Activated CD4-positive, alpha-beta T cell treated with anti-CD3 and anti-CD28 coated beads, Interleukin-2, amount 10 ng/mL, durations not matched to agents 7 days and 5 days (primary cell): ENCODE results near the gene PTPRM. TPM values are rescaled to one million over a fixed set of nuclear protein-coding genes. Genes with fewer than 3 reads are reported as not detected.

ENCODE experiments used
- CTCF ChIA-PET: fragments of 350-600 bp; sonication (Branson Sonifier 250); formaldehyde crosslinking; loops from one replicate; lab custom pipeline; 2021; ENCODE audit warnings: antibody characterized with exemption; lab: Charles Lee
- POLR2A ChIA-PET: fragments of 350-600 bp; sonication (Branson Sonifier 250); formaldehyde crosslinking; loops from one replicate; lab custom pipeline; 2021; ENCODE audit warnings: antibody characterized with exemption; lab: Charles Lee
- DNase-seq: peaks from one replicate; pipeline ENCODE4 v3.0.0-alpha.2; 2020
- H3K27ac Mint-ChIP-seq: one replicate; pipeline ENCODE4 v1.8.0; 2021; ENCODE audit warnings: mild to moderate bottlenecking, moderate library complexity, mixed read lengths
- H3K27me3 Mint-ChIP-seq: one replicate; pipeline ENCODE4 v1.8.0; 2021; ENCODE audit warnings: mixed read lengths
- H3K36me3 Mint-ChIP-seq: one replicate; pipeline ENCODE4 v1.8.0; 2021; ENCODE audit warnings: low read depth, mixed read lengths
- H3K4me1 Mint-ChIP-seq: one replicate; pipeline ENCODE4 v1.8.0; 2021; ENCODE audit warnings: mixed read lengths
- H3K4me3 Mint-ChIP-seq: one replicate; pipeline ENCODE4 v1.8.0; 2021; ENCODE audit warnings: mild to moderate bottlenecking, moderate library complexity, mixed read lengths
- H3K9me3 Mint-ChIP-seq: one replicate; pipeline ENCODE4 v1.8.0; 2021; ENCODE audit warnings: mixed read lengths
- total RNA-seq, 2 experiments: library from RNA; stranded (reverse); gene quantifications; one replicate each; pipeline ENCODE4 v1.2.3, GENCODE V29; 2021

Gene PTPRM
- total RNA-seq, 2 experiments from 2014 or later: 5.1 to 10.5 TPM

DNA sequence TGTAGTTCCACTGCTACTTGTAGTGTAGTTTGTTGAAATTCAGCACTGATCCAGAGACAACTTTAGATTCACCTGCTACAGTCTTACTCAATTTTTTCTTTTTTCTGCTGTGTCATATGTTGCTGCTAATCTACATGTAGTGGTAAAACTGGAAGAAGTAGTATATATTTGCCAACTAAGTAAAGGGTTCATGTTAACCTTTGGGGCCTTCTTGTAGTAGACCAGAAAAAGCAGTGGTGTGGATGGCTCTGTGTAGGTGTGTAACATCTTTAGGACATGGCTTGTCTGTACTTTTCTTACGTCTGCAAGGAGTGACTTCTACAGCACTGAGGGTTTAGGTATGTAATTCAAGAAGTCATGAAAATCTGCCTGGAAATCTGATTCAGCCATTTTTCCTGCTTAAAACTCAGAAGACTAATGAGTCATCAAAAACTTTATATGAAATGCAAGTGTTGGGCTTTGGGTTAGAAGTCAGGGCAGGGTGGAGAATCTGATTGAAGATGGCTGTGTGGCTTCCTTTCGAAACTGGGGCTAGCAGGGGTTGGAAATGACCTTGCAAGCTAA, 8.4 kb downstream of the PTPRM start:
- H3K27ac Mint-ChIP-seq: no peak overlapping the region
- POLR2A ChIA-PET: no interaction called here
- DNase-seq: no peak
- no peaks in the 10 kb centered on the region for H3K9me3 Mint-ChIP-seq
- no peaks in the 10 kb centered on the region for H3K36me3 Mint-ChIP-seq
- peaks cover 5% of the 10 kb centered on the region for H3K4me1 Mint-ChIP-seq
- peaks cover 10% of the 10 kb centered on the region for H3K27me3 Mint-ChIP-seq
- CTCF ChIA-PET: no interaction called here
- H3K4me3 Mint-ChIP-seq: no peak overlapping the region

DNA sequence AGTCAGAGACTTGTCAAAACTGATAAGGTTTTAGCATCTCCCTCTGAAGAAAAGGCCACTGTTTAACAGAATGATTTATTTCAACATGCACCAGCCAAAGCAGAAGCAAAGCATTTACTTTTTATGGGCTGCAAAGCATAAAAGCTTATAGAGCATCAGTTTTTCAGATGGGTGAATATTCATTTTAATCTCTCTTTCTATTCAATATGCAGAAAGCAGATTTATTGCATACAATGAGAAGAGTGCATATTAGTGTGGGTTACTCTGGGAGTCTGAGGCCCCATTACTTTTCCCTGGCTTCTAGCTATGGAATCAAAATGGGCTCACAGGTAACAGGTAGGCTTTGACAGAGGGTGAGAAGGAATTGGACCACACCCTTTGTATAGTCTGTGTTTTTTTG, 9.0 kb downstream of the PTPRM start:
- H3K27me3 Mint-ChIP-seq: peaks cover 6% of the 10 kb centered on the region
- ChIA-PET POLR2A (no interaction called here), CTCF (no interaction called here)
- peaks cover 5% of the 10 kb centered on the region for H3K4me1 Mint-ChIP-seq
- H3K9me3 Mint-ChIP-seq: no peaks in the 10 kb centered on the region
- H3K4me3 Mint-ChIP-seq: no peak overlapping the region
- H3K27ac Mint-ChIP-seq: no peak overlapping the region
- no peak for DNase-seq
- H3K36me3 Mint-ChIP-seq: no peaks in the 10 kb centered on the region

DNA sequence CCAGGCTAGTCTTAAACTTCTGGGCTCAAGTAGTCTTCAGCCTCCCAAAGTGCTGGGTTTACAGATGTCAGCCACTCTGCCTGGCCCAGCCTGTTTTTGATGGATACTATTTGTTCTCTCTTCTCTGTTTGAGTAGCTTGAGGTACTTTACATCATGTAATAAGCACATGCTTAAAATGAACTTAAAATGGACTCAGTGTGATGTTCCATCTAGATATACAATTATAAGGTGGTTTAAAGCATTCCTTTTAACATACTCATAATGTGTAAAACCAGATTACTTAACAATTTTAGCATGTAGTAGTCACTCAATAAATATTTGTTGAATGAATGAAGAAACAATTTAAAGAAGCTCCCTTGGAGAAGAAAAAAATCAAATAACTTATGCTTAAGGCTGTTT, 9.6 kb downstream of the PTPRM start:
- Mint-ChIP-seq H3K4me1 (peaks cover 5% of the 10 kb centered on the region), H3K9me3 (no peaks in the 10 kb centered on the region), H3K27ac (no peak overlapping the region), H3K27me3 (peaks cover 5% of the 10 kb centered on the region), H3K36me3 (no peaks in the 10 kb centered on the region), H3K4me3 (no peak overlapping the region)
- no peak for DNase-seq
- ChIA-PET CTCF (no interaction called here), POLR2A (no interaction called here)

- CTCF ChIA-PET: no interaction called here
- POLR2A ChIA-PET: no interaction called here
- Mint-ChIP-seq H3K4me1 (peaks cover 4% of the 10 kb centered on the region), H3K36me3 (no peaks in the 10 kb centered on the region), H3K27ac (no peak overlapping the region), H3K4me3 (no peak overlapping the region), H3K9me3 (no peaks in the 10 kb centered on the region), H3K27me3 (peaks cover 4% of the 10 kb centered on the region)
- DNase-seq: no peak
These were observed 10.6 kb downstream of the PTPRM start for GRCh38 chr18:7577706-7578105.

DNA sequence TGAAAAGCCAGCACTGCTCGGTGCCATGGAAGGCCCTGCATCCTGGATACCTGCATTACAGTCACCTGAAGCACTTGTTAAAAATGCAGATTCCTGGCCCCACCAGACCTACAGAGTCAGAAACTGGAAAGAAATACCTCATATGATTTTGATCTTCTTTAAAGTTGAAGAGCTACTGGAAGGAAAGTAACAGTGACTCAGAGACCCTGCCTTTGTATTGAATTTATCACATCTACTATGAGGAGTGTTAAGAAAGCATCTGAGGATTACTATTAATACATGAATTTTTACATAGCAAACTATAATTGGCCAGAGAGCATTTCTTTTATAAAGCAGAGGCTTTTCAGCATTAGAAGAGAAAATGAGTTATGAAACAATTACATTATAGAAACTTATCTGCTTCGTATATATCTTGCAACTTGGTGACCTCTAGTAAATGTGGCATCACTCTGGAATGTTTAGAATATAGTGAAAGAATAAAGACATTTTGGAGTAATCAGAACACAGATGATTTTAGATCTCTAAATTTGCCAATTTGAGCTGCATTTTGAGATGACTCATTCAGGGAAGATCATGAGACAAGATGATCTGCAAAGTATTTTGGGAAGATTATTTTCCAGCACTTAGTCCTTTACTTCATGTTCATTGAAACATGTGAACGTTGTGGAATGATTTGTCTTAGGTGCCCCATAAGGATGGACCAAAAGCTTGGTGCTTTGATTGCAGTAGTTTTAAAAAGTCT, 12.2 kb downstream of the PTPRM start:
- no peaks in the 10 kb centered on the region for H3K36me3 Mint-ChIP-seq
- ChIA-PET POLR2A (no interaction called here), CTCF (interaction anchor here (0.8 kb wide), 1 partner anchor 12 kb away, joined by 4 read pairs; the partner anchor contains the start of gene PTPRM)
- no peaks in the 10 kb centered on the region for H3K27me3 Mint-ChIP-seq
- H3K27ac Mint-ChIP-seq: no peak overlapping the region
- no peaks in the 10 kb centered on the region for H3K9me3 Mint-ChIP-seq
- DNase-seq: no peak
- H3K4me3 Mint-ChIP-seq: no peak overlapping the region
- no peaks in the 10 kb centered on the region for H3K4me1 Mint-ChIP-seq

- CTCF ChIA-PET: interaction anchor here (0.8 kb wide), 1 partner anchor 13 kb away, joined by 4 read pairs; the partner anchor contains the start of gene PTPRM
- DNase-seq: no peak
- Mint-ChIP-seq H3K4me3 (no peak overlapping the region), H3K27ac (no peak overlapping the region), H3K9me3 (no peaks in the 10 kb centered on the region), H3K27me3 (no peaks in the 10 kb centered on the region), H3K4me1 (no peaks in the 10 kb centered on the region), H3K36me3 (no peaks in the 10 kb centered on the region)
- POLR2A ChIA-PET: no interaction called here
These were observed 12.9 kb downstream of the PTPRM start for GRCh38 chr18:7579918-7580542.

- H3K27me3 Mint-ChIP-seq: no peaks in the 10 kb centered on the region
- no peaks in the 10 kb centered on the region for H3K9me3 Mint-ChIP-seq
- POLR2A ChIA-PET: no interaction called here
- H3K27ac Mint-ChIP-seq: no peak overlapping the region
- no peaks in the 10 kb centered on the region for H3K36me3 Mint-ChIP-seq
- no peak for DNase-seq
- CTCF ChIA-PET: no interaction called here
- no peak overlapping the region for H3K4me3 Mint-ChIP-seq
- no peaks in the 10 kb centered on the region for H3K4me1 Mint-ChIP-seq
These were observed 17.6 kb downstream of the PTPRM start for GRCh38 chr18:7584646-7585275.

GRCh38 chr18:7585276-7585670, 18.2 kb downstream of the PTPRM start:
- no peak for DNase-seq
- H3K27ac Mint-ChIP-seq: no peak overlapping the region

DNA sequence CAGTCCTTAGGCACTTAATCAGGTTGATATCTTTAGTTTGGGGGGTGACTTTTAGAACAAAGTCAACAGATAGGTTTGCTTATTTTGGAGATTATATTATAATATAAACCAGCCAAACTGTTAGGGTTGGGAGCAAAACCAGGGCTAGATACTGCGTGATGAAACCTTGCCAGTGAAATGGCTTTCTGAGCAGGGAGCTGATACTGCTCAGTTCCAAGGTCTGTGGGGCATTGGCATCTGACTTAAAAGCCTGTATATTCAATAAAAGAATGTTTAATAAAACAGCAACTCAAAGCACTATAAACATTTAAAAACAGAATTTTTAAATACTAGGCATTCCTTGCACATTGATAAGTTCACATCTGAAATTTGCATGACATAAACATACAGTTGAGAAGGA, 19.3 kb downstream of the PTPRM start:
- ChIA-PET POLR2A (no interaction called here), CTCF (no interaction called here)
- DNase-seq: no peak
- H3K36me3 Mint-ChIP-seq: no peaks in the 10 kb centered on the region
- no peak overlapping the region for H3K27ac Mint-ChIP-seq
- H3K4me1 Mint-ChIP-seq: no peaks in the 10 kb centered on the region
- no peak overlapping the region for H3K4me3 Mint-ChIP-seq
- H3K27me3 Mint-ChIP-seq: no peaks in the 10 kb centered on the region
- no peaks in the 10 kb centered on the region for H3K9me3 Mint-ChIP-seq

More at GRCh38 chr18:7585276-7585670, 18.2 kb downstream of the PTPRM start:
- H3K9me3 Mint-ChIP-seq: no peaks in the 10 kb centered on the region
- H3K27me3 Mint-ChIP-seq: no peaks in the 10 kb centered on the region
- ChIA-PET POLR2A (no interaction called here), CTCF (no interaction called here)
- H3K36me3 Mint-ChIP-seq: no peaks in the 10 kb centered on the region
- H3K4me3 Mint-ChIP-seq: no peak overlapping the region
- H3K4me1 Mint-ChIP-seq: no peaks in the 10 kb centered on the region

GRCh38 chr18:7590826-7591560, 23.9 kb downstream of the PTPRM start:
- Mint-ChIP-seq H3K36me3 (no peaks in the 10 kb centered on the region), H3K27ac (no peak overlapping the region), H3K4me1 (no peaks in the 10 kb centered on the region), H3K27me3 (peaks cover 2% of the 10 kb centered on the region), H3K9me3 (no peaks in the 10 kb centered on the region), H3K4me3 (no peak overlapping the region)
- ChIA-PET POLR2A (no interaction called here), CTCF (no interaction called here)
- no peak for DNase-seq

GRCh38 chr18:7592305-7593071, 25.4 kb downstream of the PTPRM start:
- Mint-ChIP-seq H3K9me3 (no peaks in the 10 kb centered on the region), H3K4me3 (no peak overlapping the region), H3K27ac (no peak overlapping the region), H3K27me3 (peaks cover 2% of the 10 kb centered on the region), H3K36me3 (no peaks in the 10 kb centered on the region), H3K4me1 (no peaks in the 10 kb centered on the region)
- DNase-seq: no peak
- ChIA-PET POLR2A (no interaction called here), CTCF (interaction anchor here (0.6 kb wide), 1 partner anchor 491 kb away, joined by 4 read pairs; no protein-coding TSS in a partner anchor)

DNA sequence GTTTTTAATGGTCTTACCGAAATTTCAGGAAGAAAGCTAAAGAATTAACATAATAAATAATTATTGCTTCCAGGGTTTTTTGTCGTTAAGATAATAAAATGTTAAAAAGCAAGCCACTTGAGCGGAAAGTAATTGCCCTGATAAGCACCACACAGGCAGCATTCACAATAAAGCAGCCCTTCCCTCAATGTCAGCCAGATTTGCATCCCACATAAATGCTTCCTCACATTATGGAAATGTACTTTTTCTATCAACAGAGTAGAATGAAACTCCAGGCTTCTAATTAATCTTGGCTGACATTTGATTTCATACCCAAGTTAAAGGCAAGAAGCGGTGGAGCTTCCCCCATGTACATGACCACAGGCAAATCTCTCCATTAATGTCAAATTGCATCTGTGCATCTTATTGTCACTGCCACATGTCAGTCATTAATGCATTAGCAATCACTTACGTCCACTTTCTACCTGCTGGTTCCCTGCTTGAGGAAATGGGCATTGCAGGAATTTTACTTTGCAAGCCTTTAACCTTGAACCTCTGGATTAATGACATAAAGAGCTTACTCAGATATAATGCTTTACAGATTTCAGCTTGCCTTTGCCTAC, 26.2 kb downstream of the PTPRM start:
- Mint-ChIP-seq H3K9me3 (no peaks in the 10 kb centered on the region), H3K27ac (no peak overlapping the region), H3K4me1 (no peaks in the 10 kb centered on the region), H3K4me3 (no peak overlapping the region), H3K27me3 (peaks cover 2% of the 10 kb centered on the region), H3K36me3 (no peaks in the 10 kb centered on the region)
- ChIA-PET POLR2A (no interaction called here), CTCF (interaction anchor here (0.9 kb wide), 1 partner anchor 9 kb away, joined by 3 read pairs; no protein-coding TSS in a partner anchor)
- no peak for DNase-seq
